H9 (cell line): Measurements from ENCODE around the gene RLF. TPM values are rescaled to one million over a fixed set of nuclear protein-coding genes. Genes with fewer than 3 reads are reported as not detected.

ENCODE experiments used
- DNase-seq: peaks from one replicate; pipeline ENCODE4 v3.0.0-alpha.2; 2017
- H2AFZ ChIP-seq: one replicate; pipeline ENCODE4 v1.6.1; 2013; ENCODE audit warnings: mild to moderate bottlenecking, low read length, control low read depth, moderate library complexity
- H2AK5ac ChIP-seq: 2 replicates; pipeline ENCODE4 v1.6.1; 2013; ENCODE audit warnings: low read length, control low read depth, mixed read lengths; ENCODE audit not compliant: insufficient read length
- H2BK120ac ChIP-seq: one replicate; pipeline ENCODE4 v1.6.1; 2013; ENCODE audit warnings: low read depth, mild to moderate bottlenecking, low read length, control low read depth, inconsistent platforms; ENCODE audit not compliant: poor library complexity, severe bottlenecking
- H2BK12ac ChIP-seq: 2 replicates; pipeline ENCODE4 v1.6.1; 2013; ENCODE audit warnings: low read length, control low read depth, mixed read lengths, low read depth; ENCODE audit not compliant: insufficient read length
- H2BK15ac ChIP-seq: 2 replicates; pipeline ENCODE4 v1.6.1; 2013; ENCODE audit warnings: low read depth, low read length, control low read depth
- H2BK20ac ChIP-seq: one replicate; pipeline ENCODE4 v1.6.1; 2013; ENCODE audit warnings: low read depth, mild to moderate bottlenecking, low read length, control low read depth, inconsistent platforms; ENCODE audit not compliant: poor library complexity, severe bottlenecking
- H2BK5ac ChIP-seq: 2 replicates; pipeline ENCODE4 v1.6.1; 2013; ENCODE audit warnings: low read length, control low read depth, mixed read lengths; ENCODE audit not compliant: insufficient read length
- H3K14ac ChIP-seq: 2 replicates; pipeline ENCODE4 v1.6.1; 2013; ENCODE audit warnings: low read length, control low read depth; ENCODE audit not compliant: insufficient read depth
- H3K18ac ChIP-seq: 2 replicates; pipeline ENCODE4 v1.6.1; 2013; ENCODE audit warnings: low read depth, mild to moderate bottlenecking, mixed read lengths, low read length, control low read depth; ENCODE audit not compliant: insufficient read length
- H3K23ac ChIP-seq: 2 replicates; pipeline ENCODE4 v1.6.1; 2013; ENCODE audit warnings: low read length, control low read depth, mixed read lengths, low read depth; ENCODE audit not compliant: insufficient read length
- H3K23me2 ChIP-seq: 2 replicates; pipeline ENCODE4 v1.6.1; 2013; ENCODE audit warnings: low read depth, mild to moderate bottlenecking, mixed read lengths, low read length, control low read depth; ENCODE audit not compliant: insufficient read length, poor library complexity, severe bottlenecking
- H3K27ac ChIP-seq: 2 replicates; pipeline ENCODE4 v1.5.1; 2013; ENCODE audit warnings: low read length, control low read depth, mixed read lengths, low read depth; ENCODE audit not compliant: insufficient read length
- H3K27me3 ChIP-seq: 2 replicates; pipeline ENCODE4 v1.6.1; 2013; ENCODE audit warnings: low read length, control low read depth, inconsistent platforms; ENCODE audit not compliant: insufficient read depth
- H3K4ac ChIP-seq: 2 replicates; pipeline ENCODE4 v1.6.1; 2013; ENCODE audit warnings: low read depth, mild to moderate bottlenecking, control low read depth, inconsistent platforms, low read length, moderate library complexity
- H3K4me1 ChIP-seq: 2 replicates; pipeline ENCODE4 v1.6.1; 2013; ENCODE audit warnings: low read length, control low read depth, inconsistent platforms; ENCODE audit not compliant: insufficient read depth
- H3K4me2 ChIP-seq: 2 replicates; pipeline ENCODE4 v1.6.1; 2013; ENCODE audit warnings: low read length, control low read depth, mixed read lengths; ENCODE audit not compliant: insufficient read length, insufficient read depth
- H3K56ac ChIP-seq: 2 replicates; pipeline ENCODE4 v1.6.1; 2013; ENCODE audit warnings: low read depth, mild to moderate bottlenecking, mixed read lengths, low read length, control low read depth; ENCODE audit not compliant: insufficient read length
- H3K79me1 ChIP-seq: 2 replicates; pipeline ENCODE4 v1.6.1; 2013; ENCODE audit warnings: low read depth, mild to moderate bottlenecking, moderate library complexity, low read length, control low read depth, inconsistent platforms; ENCODE audit not compliant: insufficient read depth, poor library complexity, severe bottlenecking
- H3K79me2 ChIP-seq: 2 replicates; pipeline ENCODE4 v1.6.1; 2013; ENCODE audit warnings: low read length, control low read depth, inconsistent platforms; ENCODE audit not compliant: insufficient read depth
- H3K9ac ChIP-seq: 2 replicates; pipeline ENCODE4 v1.6.1; 2013; ENCODE audit warnings: low read length, control low read depth, mixed read lengths; ENCODE audit not compliant: insufficient read length; ENCODE audit errors: extremely low read depth
- H3K9me3 ChIP-seq: one replicate; pipeline ENCODE4 v1.6.1; 2013; ENCODE audit warnings: low read depth, low read length, inconsistent platforms; ENCODE audit not compliant: control insufficient read depth
- H3T11ph ChIP-seq: one replicate; pipeline ENCODE4 v1.6.1; 2013; ENCODE audit warnings: mild to moderate bottlenecking, low read length, control low read depth, inconsistent platforms
- H4K20me1 ChIP-seq: one replicate; pipeline ENCODE4 v1.6.1; 2013; ENCODE audit not compliant: control insufficient read depth, insufficient read length, insufficient read depth
- H4K5ac ChIP-seq: 2 replicates; pipeline ENCODE4 v1.6.1; 2013; ENCODE audit warnings: low read depth, mild to moderate bottlenecking, mixed read lengths, low read length, control low read depth; ENCODE audit not compliant: insufficient read length
- H4K8ac ChIP-seq: replicated peaks from 2 replicates; pipeline ENCODE4 v1.6.1; 2013; ENCODE audit warnings: low read length, control low read depth, mixed read lengths, low read depth; ENCODE audit not compliant: insufficient read length
- H4K91ac ChIP-seq: 2 replicates; pipeline ENCODE4 v1.6.1; 2013; ENCODE audit warnings: low read depth, mild to moderate bottlenecking, moderate library complexity, mixed read lengths, low read length, control low read depth; ENCODE audit not compliant: insufficient read length
- H3K27ac Mint-ChIP-seq, 3 experiments: 2 replicates in 2 of 3; 3 replicates in 1 of 3; pipeline ENCODE4 v1.8.0; 2020 to 2021; ENCODE audit warnings: mixed read lengths in 3 of 3, mild to moderate bottlenecking in 1 of 3, moderate library complexity in 1 of 3
- H3K27me3 Mint-ChIP-seq: 2 replicates; pipeline ENCODE4 v1.8.0; 2021; ENCODE audit warnings: low read depth, mild to moderate bottlenecking, moderate library complexity, mixed read lengths
- H3K36me3 Mint-ChIP-seq, 3 experiments: 2 replicates in 2 of 3; 3 replicates in 1 of 3; pipeline ENCODE4 v1.8.0; 2020 to 2021; ENCODE audit warnings: low read depth in 3 of 3, mixed read lengths in 3 of 3; ENCODE audit not compliant: insufficient read depth in 1 of 3
- H3K4me1 Mint-ChIP-seq, 2 experiments: 2 replicates each; pipeline ENCODE4 v1.8.0; 2020; ENCODE audit warnings: mixed read lengths in 2 of 2
- H3K4me3 Mint-ChIP-seq, 2 experiments: 2 replicates in 1 of 2; 3 replicates in 1 of 2; pipeline ENCODE4 v1.8.0; 2020 to 2021; ENCODE audit warnings: mild to moderate bottlenecking in 2 of 2, mixed read lengths in 2 of 2, moderate library complexity in 1 of 2
- H3K9me3 Mint-ChIP-seq, 2 experiments: 2 replicates in 1 of 2; 3 replicates in 1 of 2; pipeline ENCODE4 v1.8.0; 2020; ENCODE audit warnings: mild to moderate bottlenecking in 2 of 2, mixed read lengths in 2 of 2, moderate library complexity in 1 of 2
- CTCF ChIP-seq: fragments of 200-600 bp; sonication (generic); conservative IDR thresholded peaks from 3 replicates; pipeline ENCODE4 v1.8.0; 2021; ENCODE audit warnings: antibody characterized with exemption, mild to moderate bottlenecking
- WGBS: extraction: QIAGEN DNeasy Blood & Tissue Kit; methylation state at CpG from one replicate; pipeline ENCODE4 v1.1.7; 2013; ENCODE audit warnings: missing lambda C conversion rate, low lambda C conversion rate, mixed read lengths; ENCODE audit not compliant: insufficient read length; ENCODE audit errors: extremely low coverage; 5-methylcytosine and 5-hydroxymethylcytosine counted together
- total RNA-seq: library from RNA; stranded (reverse); gene quantifications from 2 replicates; pipeline ENCODE4 v1.2.1, GENCODE V29; 2021

Gene RLF
- total RNA-seq, 1 experiment from 2014 or later, result 19.2 TPM

- Histone ChIP-seq H3K27me3 (no peaks in the 10 kb centered on the region), H3K4ac (no peak overlapping the region), H3K56ac (no peak overlapping the region), H3K23me2 (no peaks in the 10 kb centered on the region), H3K79me1 (no peaks in the 10 kb centered on the region), H3K18ac (no peak overlapping the region), H3K4me2 (no peak overlapping the region), H3K14ac (no peak overlapping the region), H3T11ph (no peak overlapping the region), H3K27ac (no peak overlapping the region), H3K79me2 (no peaks in the 10 kb centered on the region), H2AK5ac (no peak overlapping the region), H3K9me3 (no peaks in the 10 kb centered on the region), H2BK12ac (no peak overlapping the region), H4K91ac (no peak overlapping the region), H2BK120ac (no peak overlapping the region), H2AFZ (no peak overlapping the region), H3K23ac (no peak overlapping the region), H2BK15ac (no peak overlapping the region), H3K9ac (no peak overlapping the region), H4K8ac (no peak overlapping the region), H3K4me1 (no peaks in the 10 kb centered on the region), H4K5ac (no peak overlapping the region), H2BK5ac (no peak overlapping the region), H2BK20ac (no peak overlapping the region), H4K20me1 (no peaks in the 10 kb centered on the region)
- 100% methylated on average over 1 of the region's 2 CpGs for WGBS
- no peaks in the 10 kb centered on the region for H3K36me3 Mint-ChIP-seq
- TF ChIP-seq CTCF, result no peak
- H3K9me3 Mint-ChIP-seq, result no peaks in the 10 kb centered on the region; a peak in 1 of 5 replicates
- no peak overlapping the region for H3K4me3 Mint-ChIP-seq
- peaks cover 8% of the 10 kb centered on the region for H3K27me3 Mint-ChIP-seq
- no peak for DNase-seq
- peaks cover 0 to 5% of the 10 kb centered on the region in 2 experiments; a peak in 1 of 4 replicates for H3K4me1 Mint-ChIP-seq
- no peak overlapping the region for H3K27ac Mint-ChIP-seq
Observed at GRCh38 chr1:40133839-40134238, 27.3 kb upstream of the RLF start.
